PC-9 (cell line): ENCODE data around the gene LCN12.

ENCODE experiments used
- CTCF ChIP-seq: fragments of 200-600 bp; sonication (generic); conservative IDR thresholded peaks from 2 replicates; pipeline ENCODE4 v1.6.1; 2017; ENCODE audit warnings: mixed run types, antibody characterized with exemption, mild to moderate bottlenecking, moderate library complexity
- EZH2 ChIP-seq: fragments of 200-600 bp; sonication (generic); IDR thresholded peaks from 2 replicates; pipeline ENCODE4 v1.8.0; 2017; ENCODE audit warnings: antibody characterized with exemption, low read depth

- TF ChIP-seq EZH2 (no peak), CTCF (no peak)
These were observed 49.0 kb upstream of the LCN12 start for GRCh38 chr9:136903041-136903554.
